ENCODE measurements around the gene PDLIM3. TPM values are rescaled to one million over a fixed set of nuclear protein-coding genes. Genes with fewer than 3 reads are reported as not detected.

The PDLIM3 gene
- total RNA-seq, 4 donors from 2014 or later = 43.7 to 175 (median 107) TPM

- ATAC-seq (ENCODE audit: low FRiP score) = no peak
- no peak for DNase-seq (ENCODE audit: low spot score)
- TF ChIP-seq CTCF (IDR thresholded peaks at IDR 0.05) = no peak
These were observed 69.6 kb downstream of the PDLIM3 start for GRCh38 chr4:185465707-185466106.

- TF ChIP-seq CTCF (IDR thresholded peaks at IDR 0.05) = no peak
- no peak for DNase-seq (ENCODE audit: low spot score)
- ATAC-seq (ENCODE audit: low FRiP score) = no peak
These were observed 70.4 kb downstream of the PDLIM3 start for GRCh38 chr4:185464887-185465286.

- no peak for TF ChIP-seq CTCF (IDR thresholded peaks at IDR 0.05)
- ATAC-seq (ENCODE audit: low FRiP score) (no peak), DNase-seq (ENCODE audit: low spot score) (no peak)
These were observed 71.1 kb downstream of the PDLIM3 start for GRCh38 chr4:185464183-185464582.

- DNase-seq (ENCODE audit: low spot score) = no peak
- TF ChIP-seq CTCF (IDR thresholded peaks at IDR 0.05) = no peak
- ATAC-seq (ENCODE audit: low FRiP score) = no peak
These were observed 71.8 kb downstream of the PDLIM3 start for GRCh38 chr4:185463541-185463940.

DNA sequence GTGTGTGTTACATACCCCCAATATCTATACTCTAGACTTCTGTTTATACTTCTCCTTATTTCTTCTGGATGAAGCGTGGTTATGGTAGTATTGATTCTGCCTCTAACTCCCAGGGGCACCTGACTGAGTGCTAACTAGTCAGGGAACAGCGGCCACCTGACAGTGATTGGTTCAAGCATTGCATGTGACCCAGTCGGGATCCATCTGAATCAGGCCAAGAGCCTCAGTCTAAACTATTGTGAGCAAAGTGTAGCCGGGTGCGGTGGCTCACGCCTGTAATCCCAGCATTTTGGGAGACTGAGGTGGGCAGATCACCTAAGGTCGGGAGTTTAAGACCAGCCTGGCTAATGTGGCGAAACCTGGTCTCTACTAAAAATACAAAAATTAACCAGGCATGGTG lies 73.7 kb downstream of the PDLIM3 start:
- ATAC-seq (ENCODE audit: low FRiP score) (no peak), DNase-seq (ENCODE audit: low spot score) (no peak)
- TF ChIP-seq CTCF (IDR thresholded peaks at IDR 0.05) = no peak

DNA sequence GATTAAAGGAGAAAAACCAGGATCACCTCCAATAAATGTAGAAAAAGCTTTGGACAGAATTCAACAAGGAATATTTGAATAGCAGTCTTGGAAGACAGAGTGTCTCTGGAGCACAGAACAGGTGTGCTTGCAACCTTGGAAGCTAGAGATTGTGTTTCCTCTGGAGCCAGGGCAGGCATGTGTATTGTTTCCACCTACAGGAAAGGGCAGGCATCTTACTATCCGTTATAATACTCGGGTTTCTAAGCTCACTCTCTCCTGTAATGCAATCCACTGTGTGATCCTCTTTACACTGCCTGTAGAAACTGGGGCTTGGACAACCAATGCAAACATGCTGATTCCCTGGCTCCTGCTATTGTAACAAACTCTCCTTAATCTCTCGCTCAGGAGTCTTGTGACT lies 78.2 kb downstream of the PDLIM3 start:
- ATAC-seq (ENCODE audit: low FRiP score) = no peak
- no peak for TF ChIP-seq CTCF (IDR thresholded peaks at IDR 0.05)
- DNase-seq (ENCODE audit: low spot score) = no peak

- DNase-seq (ENCODE audit: low spot score) = no peak
- TF ChIP-seq CTCF (IDR thresholded peaks at IDR 0.05) = no peak
- ATAC-seq (ENCODE audit: low FRiP score) = no peak
These were observed 79.2 kb downstream of the PDLIM3 start for GRCh38 chr4:185456131-185456530.

Other genes with a start within 250 kb of the PDLIM3 start
- 1 to 10 TPM in 3 of 4 donors, under 1 TPM in 1; 0.56 to 4.0 (median 1.7) TPM for gene LRP2BP, start 139.6 kb downstream of the PDLIM3 start, total RNA-seq
- gene ANKRD37, start 138.7 kb downstream of the PDLIM3 start, total RNA-seq = 10 to 100 TPM in 2 of 4 donors, 1 to 10 TPM in 2; 6.2 to 46.4 (median 11.1) TPM
- 10 to 100 TPM; 22.5 to 44.8 (median 26.4) TPM for gene UFSP2, start 109.5 kb downstream of the PDLIM3 start, total RNA-seq
- gene CCDC110, start 63.8 kb downstream of the PDLIM3 start, total RNA-seq = 1 to 10 TPM in 1 of 4 donors, under 1 TPM in 3; 0.19 to 2.8 (median 0.36) TPM